Lower leg skin (tissue), 3 donors: ENCODE results near the gene KCNJ6.

Experiments used
- POLR2A ChIP-seq, 2 donors: fragments of 450-650 bp; IDR thresholded peaks; one replicate each; pipeline ENCODE4 v1.6.1; 2016 to 2017; ENCODE audit warnings: antibody characterized with exemption in 2 of 2, mild to moderate bottlenecking in 1 of 2, moderate library complexity in 1 of 2
- TF ChIP-seq, protein P1 (sequence below), 3 donors: fragments of 450-650 bp; IDR thresholded peaks; one replicate each; pipeline ENCODE4 v1.5.1; 2016; ENCODE audit warnings: antibody characterized with exemption in 3 of 3, mild to moderate bottlenecking in 3 of 3, moderate library complexity in 2 of 3

DNA sequence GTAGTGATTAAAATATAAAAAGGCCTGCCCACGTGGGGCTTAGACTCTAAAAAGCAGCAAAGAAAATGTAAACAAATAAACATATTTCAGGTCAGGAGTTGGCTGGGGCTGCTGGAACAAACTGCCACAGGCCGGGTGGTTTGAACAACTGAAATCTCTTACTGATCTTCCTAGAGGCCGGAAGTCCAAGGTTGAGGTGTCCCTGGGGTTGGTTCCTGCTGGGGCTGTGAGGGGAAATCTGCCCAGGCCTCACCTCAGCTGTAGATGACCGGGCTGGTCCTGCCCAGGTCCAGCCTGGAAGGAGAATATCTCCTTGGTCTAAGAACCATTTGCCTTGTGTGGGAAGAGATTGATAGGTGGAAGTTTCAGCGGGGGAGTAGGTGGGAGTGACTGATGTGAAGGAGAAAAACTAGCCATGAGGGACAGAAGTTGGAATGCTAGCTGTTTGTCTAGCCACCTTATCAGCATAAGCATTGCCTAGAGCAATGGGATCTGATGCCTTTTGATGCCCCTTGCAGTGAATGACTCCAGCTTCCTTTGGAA, 328.6 kb downstream of the KCNJ6 start:
- TF ChIP-seq POLR2A (IDR thresholded peaks at IDR 0.05): no peak
- TF ChIP-seq, protein P1, sequence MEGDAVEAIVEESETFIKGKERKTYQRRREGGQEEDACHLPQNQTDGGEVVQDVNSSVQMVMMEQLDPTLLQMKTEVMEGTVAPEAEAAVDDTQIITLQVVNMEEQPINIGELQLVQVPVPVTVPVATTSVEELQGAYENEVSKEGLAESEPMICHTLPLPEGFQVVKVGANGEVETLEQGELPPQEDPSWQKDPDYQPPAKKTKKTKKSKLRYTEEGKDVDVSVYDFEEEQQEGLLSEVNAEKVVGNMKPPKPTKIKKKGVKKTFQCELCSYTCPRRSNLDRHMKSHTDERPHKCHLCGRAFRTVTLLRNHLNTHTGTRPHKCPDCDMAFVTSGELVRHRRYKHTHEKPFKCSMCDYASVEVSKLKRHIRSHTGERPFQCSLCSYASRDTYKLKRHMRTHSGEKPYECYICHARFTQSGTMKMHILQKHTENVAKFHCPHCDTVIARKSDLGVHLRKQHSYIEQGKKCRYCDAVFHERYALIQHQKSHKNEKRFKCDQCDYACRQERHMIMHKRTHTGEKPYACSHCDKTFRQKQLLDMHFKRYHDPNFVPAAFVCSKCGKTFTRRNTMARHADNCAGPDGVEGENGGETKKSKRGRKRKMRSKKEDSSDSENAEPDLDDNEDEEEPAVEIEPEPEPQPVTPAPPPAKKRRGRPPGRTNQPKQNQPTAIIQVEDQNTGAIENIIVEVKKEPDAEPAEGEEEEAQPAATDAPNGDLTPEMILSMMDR (IDR thresholded peaks at IDR 0.05): no peak
